Psoas muscle (tissue), 8 donors: ENCODE data around the gene WFDC11. TPM values are rescaled to one million over a fixed set of nuclear protein-coding genes. Genes with fewer than 3 reads are reported as not detected.

ENCODE experiments used
- ATAC-seq, 4 donors: fragments of 200-7000 bp; cut with Tn5 transposase; one replicate each; pipeline ENCODE4 v1.9.1; 2020; ENCODE audit warnings: moderate library complexity in 3 of 4, mild to moderate bottlenecking in 2 of 4
- DNase-seq, 2 donors: peaks; one replicate each; pipeline ENCODE4 v3.0.0-alpha.2; 2020
- H3K27ac ChIP-seq: fragments of 200-600 bp; one replicate; pipeline ENCODE4 v1.8.0; 2022
- H3K27me3 ChIP-seq, 3 donors: fragments of 200-600 bp in 1 of 3; one replicate each; pipeline versions ENCODE4 v1.6.1 to v1.8.0; 2013 to 2022; ENCODE audit warnings: low read length in 2 of 3, mild to moderate bottlenecking in 2 of 3, moderate library complexity in 1 of 3; ENCODE audit not compliant: insufficient read depth in 3 of 3
- H3K36me3 ChIP-seq, 2 donors: fragments of 200-600 bp in 1 of 2; one replicate each; pipeline versions ENCODE4 v1.6.1 to v1.8.0; 2013 to 2022; ENCODE audit warnings: low read depth in 1 of 2, mild to moderate bottlenecking in 1 of 2, moderate library complexity in 1 of 2; ENCODE audit not compliant: insufficient read depth in 1 of 2
- H3K4me1 ChIP-seq: fragments of 200-600 bp; one replicate; pipeline ENCODE4 v1.8.0; 2022
- H3K4me3 ChIP-seq: fragments of 200-600 bp; one replicate; pipeline ENCODE4 v1.8.0; 2022; ENCODE audit warnings: mild to moderate bottlenecking
- H3K9me3 ChIP-seq: fragments of 200-600 bp; one replicate; pipeline ENCODE4 v1.8.0; 2022
- CTCF ChIP-seq: fragments of 200-600 bp; IDR thresholded peaks from one replicate; pipeline ENCODE4 v1.8.0; 2022; ENCODE audit warnings: antibody characterized with exemption
- WGBS, 3 donors: extraction: QIAGEN DNeasy Blood & Tissue Kit; methylation state at CpG; one replicate each; pipeline versions ENCODE4 v1.1.6 to v1.1.7; 2013; 5-methylcytosine and 5-hydroxymethylcytosine counted together
- intact Hi-C, 2 donors: fragments of 100-400 bp; cut with DNase I; formaldehyde crosslinking; loops; one replicate each; pipeline versions ENCODE4 v1.11.0 to v1.14.2; 2022
- polyA plus RNA-seq, 3 donors: library from polyadenylated mRNA; stranded (reverse); fragments of 200-250 nt; gene quantifications; one replicate each; pipeline ENCODE4 v1.2.3, GENCODE V29; 2013
- total RNA-seq, 4 donors: library from RNA; stranded (reverse); fragmentation: NEBNext Ultra II Directional in 2 of 4; extraction: Animal tissue kit (Norgen Biotek cat#: 25700) in 2 of 4; gene quantifications; one replicate each; pipeline versions ENCODE4 v1.2.1 to v1.2.4, GENCODE V29; 2021 to 2023
- donor health status: healthy with polysubstance abuse.
- donor health status: DM: no; HTN: no; CAD: no; lungs with moderate emphysema.
- donor health status: Bipolar disorder and iron deficiency.
- donor health status: healthy.
- donor health status: DM: yes; HTN: yes; CAD: no.
- donor health status: DM: no; HTN: no; CAD: no.
- donor health status: DM: no; HTN: no; CAD: no.
- donor health status: DM: yes; HTN: yes; CAD: no.

WFDC11 gene
- total and polyA plus RNA-seq, 7 donors: not detected

GRCh38 chr20:45621593-45621992 lies 48.4 kb downstream of the WFDC11 start:
- H3K4me3 ChIP-seq: no peak overlapping the region
- intact Hi-C loops: no loop called here
- TF ChIP-seq CTCF: no peak
- no peak overlapping the region for H3K27ac ChIP-seq
- H3K4me1 ChIP-seq: no peaks in the 10 kb centered on the region
- peaks cover 5% of the 10 kb centered on the region for H3K9me3 ChIP-seq
- peaks cover 0 to 4% (median 0%) of the 10 kb centered on the region in 3 donors for H3K27me3 ChIP-seq
- H3K36me3 ChIP-seq: no peaks in the 10 kb centered on the region
- ATAC-seq (no peak), DNase-seq (no peak)
- 72 to 78% (median 76%) methylated on average over 2 of the region's 2 CpGs for WGBS, 3 donors

- Histone ChIP-seq H3K9me3 (peaks cover 5% of the 10 kb centered on the region), H3K4me1 (no peaks in the 10 kb centered on the region), H3K4me3 (no peak overlapping the region), H3K27ac (no peak overlapping the region), H3K36me3 (no peaks in the 10 kb centered on the region), H3K27me3 (no peaks in the 10 kb centered on the region)
- intact Hi-C loops: no loop called here
- ATAC-seq (no peak), DNase-seq (no peak)
- WGBS, 3 donors: 80 to 89% (median 85%) methylated on average over 2 of the region's 2 CpGs
- TF ChIP-seq CTCF: no peak
These were observed 52.4 kb downstream of the WFDC11 start for GRCh38 chr20:45617591-45617990.

GRCh38 chr20:45612314-45612713 lies 57.7 kb downstream of the WFDC11 start:
- no peak for ATAC-seq
- no peaks in the 10 kb centered on the region for H3K36me3 ChIP-seq
- intact Hi-C loops: no loop called here
- TF ChIP-seq CTCF: no peak
- no peak overlapping the region for H3K27ac ChIP-seq
- peaks cover 0 to 2% (median 0%) of the 10 kb centered on the region in 3 donors for H3K27me3 ChIP-seq
- H3K4me1 ChIP-seq: no peaks in the 10 kb centered on the region
- no peak for DNase-seq
- no peaks in the 10 kb centered on the region for H3K9me3 ChIP-seq
- H3K4me3 ChIP-seq: no peak overlapping the region

GRCh38 chr20:45611054-45611453 lies 59.0 kb downstream of the WFDC11 start:
- Histone ChIP-seq H3K27ac (no peak overlapping the region), H3K9me3 (no peaks in the 10 kb centered on the region), H3K27me3 (peaks cover 0 to 2% (median 0%) of the 10 kb centered on the region in 3 donors), H3K4me3 (no peak overlapping the region), H3K36me3 (no peaks in the 10 kb centered on the region), H3K4me1 (no peaks in the 10 kb centered on the region)
- intact Hi-C loops: no loop called here
- no peak for TF ChIP-seq CTCF
- DNase-seq (no peak), ATAC-seq (no peak)
- WGBS, 3 donors: 27 to 30% (median 28%) methylated on average over 4 of the region's 4 CpGs

- Histone ChIP-seq H3K4me1 (no peaks in the 10 kb centered on the region), H3K4me3 (no peak overlapping the region), H3K27ac (no peak overlapping the region), H3K36me3 (no peaks in the 10 kb centered on the region), H3K27me3 (peaks cover 0 to 2% (median 0%) of the 10 kb centered on the region in 3 donors), H3K9me3 (no peaks in the 10 kb centered on the region)
- ATAC-seq: no peak
- no peak for TF ChIP-seq CTCF
- WGBS, 3 donors: 95 to 100% (median 100%) methylated on average over 1 of the region's 1 CpG
- no peak for DNase-seq
- intact Hi-C loops: no loop called here
These were observed 62.2 kb downstream of the WFDC11 start for GRCh38 chr20:45607810-45608209.
